GM12891 (cell line): ENCODE results near the gene TRIM63.

Experiments
- POLR2A ChIP-seq: IDR thresholded peaks from 2 replicates; pipeline ENCODE4 v1.6.1; 2011; ENCODE audit warnings: low read depth, low read length, control low read depth
- TAF1 ChIP-seq: IDR thresholded peaks from 2 replicates; pipeline ENCODE4 v1.6.1; 2011; ENCODE audit warnings: low read depth, low read length, control low read depth

DNA sequence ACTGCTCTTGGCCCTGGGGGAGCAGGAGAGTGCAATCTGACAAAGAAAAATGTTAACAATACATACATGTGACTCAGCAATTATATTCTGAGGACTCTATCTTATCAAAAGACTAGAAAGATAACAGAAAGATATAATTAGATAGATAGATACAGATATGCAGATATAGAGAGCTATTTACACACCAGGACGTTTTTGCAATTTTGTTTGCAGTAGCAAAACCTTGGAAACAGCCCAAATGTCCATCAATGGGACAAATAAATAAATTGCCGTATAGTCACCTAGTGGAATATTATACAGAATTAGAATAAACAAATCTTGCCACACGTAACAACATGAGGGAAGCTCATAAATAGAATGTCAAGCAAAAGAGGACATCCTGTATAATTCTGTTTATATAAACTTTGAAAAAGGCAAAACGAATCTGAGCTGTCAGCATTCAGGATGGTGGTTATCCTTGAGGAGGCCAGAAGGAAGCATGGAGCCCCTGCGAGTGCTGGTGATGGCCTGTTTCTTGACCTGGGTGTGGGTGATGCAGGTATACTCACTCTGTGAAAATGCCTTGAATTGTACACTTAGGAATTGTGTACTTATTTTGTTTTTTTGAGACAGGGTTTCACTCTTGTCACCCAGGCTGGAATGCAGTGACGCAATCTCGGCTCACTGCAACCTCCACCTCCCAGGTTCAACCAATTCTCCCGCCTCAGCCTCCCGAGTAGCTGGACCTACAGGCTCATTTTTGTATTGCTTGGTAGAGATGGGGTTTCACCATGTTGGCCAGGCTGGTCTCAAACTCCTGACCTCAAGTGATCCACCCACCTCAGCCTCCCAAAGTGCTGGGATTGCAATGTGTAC lies 12.8 kb upstream of the TRIM63 start:
- TF ChIP-seq POLR2A (no peak), TAF1 (no peak)
